ENCODE measurements around the gene ZIC4. TPM values are rescaled to one million over a fixed set of nuclear protein-coding genes. Genes with fewer than 3 reads are reported as not detected.

The ZIC4 gene
- polyA plus RNA-seq, 3 donors = not detected

DNA sequence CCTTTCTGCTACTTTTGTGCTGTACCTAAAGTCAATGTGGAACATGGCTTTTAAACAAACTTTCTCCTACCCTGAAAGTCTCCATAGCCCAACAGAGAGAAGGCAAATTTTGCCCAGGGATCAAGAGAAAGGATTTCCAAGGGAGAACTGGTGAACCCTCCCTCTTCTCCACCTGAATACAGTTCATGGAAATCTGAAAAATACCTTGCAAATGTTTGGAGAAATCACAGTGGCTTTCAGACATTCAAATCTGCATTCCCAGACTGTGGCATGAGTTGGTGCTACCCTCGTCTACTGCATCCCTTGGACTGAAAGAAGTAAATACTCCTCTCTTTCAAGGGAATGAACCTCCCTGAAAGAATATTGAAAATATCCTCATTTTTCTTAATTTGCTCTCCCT is 38.7 kb downstream of the ZIC4 start:
- Histone ChIP-seq H2AFZ (ENCODE audit: insufficient read depth, low read depth, low read length, poor library complexity, severe bottlenecking) (no peak overlapping the region), H4K20me1 (ENCODE audit: insufficient read depth, low read length) (no peaks in the 10 kb centered on the region), H3K4me3 (replicated peaks in 1 of 3; ENCODE audit: low read depth in 2 of 3, low read length in 3 of 3) (no peak overlapping the region), H3K9ac (ENCODE audit: insufficient read depth, low read length, poor library complexity, severe bottlenecking) (no peak overlapping the region), H3K36me3 (replicated peaks in 1 of 2; ENCODE audit: control insufficient read depth in 1 of 2, insufficient read depth in 2 of 2, low read length in 2 of 2) (no peaks in the 10 kb centered on the region), H3K27ac (ENCODE audit: low read depth in 1 of 2, low read length in 2 of 2) (no peak overlapping the region), H3K9me3 (replicated peaks in 1 of 2; ENCODE audit: control insufficient read depth in 1 of 2, insufficient read depth in 1 of 2, low read length in 2 of 2) (peaks cover 10 to 39% of the 10 kb centered on the region in 2 donors), H3K4me2 (replicated peaks; ENCODE audit: extremely low read depth, low read length, poor library complexity, severe bottlenecking) (no peak overlapping the region), H3K79me2 (ENCODE audit: insufficient read depth, low read length) (no peaks in the 10 kb centered on the region), H3K4me1 (ENCODE audit: control insufficient read depth in 1 of 2, insufficient read depth in 2 of 2, low read length in 2 of 2) (no peaks in the 10 kb centered on the region), H3K27me3 (ENCODE audit: control insufficient read depth in 2 of 2, insufficient read depth in 2 of 2, low read length in 2 of 2) (peaks cover 61 to 81% of the 10 kb centered on the region in 2 donors)
- intact Hi-C loops (cut with micrococcal nuclease) = no loop called here
- WGBS (ENCODE audit: insufficient coverage) = no CpG with 5 or more reads among the region's 1 CpG
- no peaks in the 10 kb centered on the region for H3K4me1 Mint-ChIP-seq
- H3K27me3 Mint-ChIP-seq (ENCODE audit: low read depth in 3 of 3) = peaks cover 57 to 66% (median 61%) of the 10 kb centered on the region in 3 donors
- peaks cover 0 to 3% of the 10 kb centered on the region in 2 donors for H3K36me3 Mint-ChIP-seq
- H3K9me3 Mint-ChIP-seq = peaks cover 0 to 49% (median 36%) of the 10 kb centered on the region in 7 donors
- no peak for TF ChIP-seq CTCF (IDR thresholded peaks at IDR 0.05)
- DNase-seq = no peak
- H3K4me3 Mint-ChIP-seq = peak overlapping the region in 1 of 2 donors; percentile 52
- H3K27ac Mint-ChIP-seq = no peak overlapping the region

- Histone ChIP-seq H3K9ac (ENCODE audit: insufficient read depth, low read length, poor library complexity, severe bottlenecking) (no peak overlapping the region), H2AFZ (ENCODE audit: insufficient read depth, low read depth, low read length, poor library complexity, severe bottlenecking) (no peak overlapping the region), H3K4me2 (replicated peaks; ENCODE audit: extremely low read depth, low read length, poor library complexity, severe bottlenecking) (no peak overlapping the region), H3K27me3 (ENCODE audit: control insufficient read depth in 2 of 2, insufficient read depth in 2 of 2, low read length in 2 of 2) (peaks cover 50 to 77% of the 10 kb centered on the region in 2 donors), H3K4me1 (ENCODE audit: control insufficient read depth in 1 of 2, insufficient read depth in 2 of 2, low read length in 2 of 2) (no peaks in the 10 kb centered on the region), H3K9me3 (replicated peaks in 1 of 2; ENCODE audit: control insufficient read depth in 1 of 2, insufficient read depth in 1 of 2, low read length in 2 of 2) (peaks cover 4 to 43% of the 10 kb centered on the region in 2 donors), H3K27ac (ENCODE audit: low read depth in 1 of 2, low read length in 2 of 2) (no peak overlapping the region), H3K4me3 (replicated peaks in 1 of 3; ENCODE audit: low read depth in 2 of 3, low read length in 3 of 3) (no peak overlapping the region), H3K36me3 (replicated peaks in 1 of 2; ENCODE audit: control insufficient read depth in 1 of 2, insufficient read depth in 2 of 2, low read length in 2 of 2) (no peaks in the 10 kb centered on the region), H4K20me1 (ENCODE audit: insufficient read depth, low read length) (no peaks in the 10 kb centered on the region), H3K79me2 (ENCODE audit: insufficient read depth, low read length) (no peaks in the 10 kb centered on the region)
- Mint-ChIP-seq H3K27ac (no peak overlapping the region), H3K27me3 (ENCODE audit: low read depth in 3 of 3) (peaks cover 51 to 62% (median 56%) of the 10 kb centered on the region in 3 donors), H3K9me3 (peaks cover 0 to 37% (median 23%) of the 10 kb centered on the region in 7 donors), H3K36me3 (peaks cover 0 to under 1% of the 10 kb centered on the region in 2 donors), H3K4me1 (no peaks in the 10 kb centered on the region), H3K4me3 (peak overlapping the region in 1 of 2 donors; percentile 17)
- intact Hi-C loops (cut with micrococcal nuclease) = no loop called here
- 27% methylated on average over 2 of the region's 6 CpGs for WGBS (ENCODE audit: insufficient coverage)
- DNase-seq = no peak
- no peak for TF ChIP-seq CTCF (IDR thresholded peaks at IDR 0.05)
Measured at GRCh38 chr3:147365196-147366115, 40.9 kb downstream of the ZIC4 start.

All from CD14-positive monocyte (primary cell).